CD4-positive, alpha-beta T cell treated with Interleukin-17A for 4 hours (primary cell): ENCODE data around the gene FOXL1.

ENCODE experiments used
- DNase-seq: peaks from one replicate; pipeline ENCODE4 v3.0.0-alpha.2; 2020; ENCODE audit warnings: mixed read lengths

FOXL1 gene

DNA sequence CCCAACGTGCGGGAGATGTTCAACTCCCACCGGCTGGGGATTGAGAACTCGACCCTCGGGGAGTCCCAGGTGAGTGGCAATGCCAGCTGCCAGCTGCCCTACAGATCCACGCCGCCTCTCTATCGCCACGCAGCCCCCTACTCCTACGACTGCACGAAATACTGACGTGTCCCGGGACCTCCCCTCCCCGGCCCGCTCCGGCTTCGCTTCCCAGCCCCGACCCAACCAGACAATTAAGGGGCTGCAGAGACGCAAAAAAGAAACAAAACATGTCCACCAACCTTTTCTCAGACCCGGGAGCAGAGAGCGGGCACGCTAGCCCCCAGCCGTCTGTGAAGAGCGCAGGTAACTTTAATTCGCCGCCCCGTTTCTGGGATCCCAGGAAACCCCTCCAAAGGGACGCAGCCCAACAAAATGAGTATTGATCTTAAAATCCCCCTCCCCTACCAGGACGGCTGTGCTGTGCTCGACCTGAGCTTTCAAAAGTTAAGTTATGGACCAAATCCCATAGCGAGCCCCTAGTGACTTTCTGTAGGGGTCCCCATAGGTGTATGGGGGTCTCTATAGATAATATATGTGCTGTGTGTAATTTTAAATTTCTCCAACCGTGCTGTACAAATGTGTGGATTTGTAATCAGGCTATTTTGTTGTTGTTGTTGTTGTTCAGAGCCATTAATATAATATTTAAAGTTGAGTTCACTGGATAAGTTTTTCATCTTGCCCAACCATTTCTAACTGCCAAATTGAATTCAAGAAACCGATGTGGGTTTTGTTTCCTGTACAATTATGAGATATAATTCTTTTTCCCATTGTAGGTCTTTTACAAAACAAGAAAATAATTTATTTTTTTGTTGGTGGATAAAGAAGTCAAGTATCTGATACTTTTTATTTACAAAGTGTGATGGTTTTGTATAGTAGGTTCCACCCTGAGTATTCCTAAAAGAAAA is 9.4 kb upstream of the FOXL1 start:
- DNase-seq: no peak

DNA sequence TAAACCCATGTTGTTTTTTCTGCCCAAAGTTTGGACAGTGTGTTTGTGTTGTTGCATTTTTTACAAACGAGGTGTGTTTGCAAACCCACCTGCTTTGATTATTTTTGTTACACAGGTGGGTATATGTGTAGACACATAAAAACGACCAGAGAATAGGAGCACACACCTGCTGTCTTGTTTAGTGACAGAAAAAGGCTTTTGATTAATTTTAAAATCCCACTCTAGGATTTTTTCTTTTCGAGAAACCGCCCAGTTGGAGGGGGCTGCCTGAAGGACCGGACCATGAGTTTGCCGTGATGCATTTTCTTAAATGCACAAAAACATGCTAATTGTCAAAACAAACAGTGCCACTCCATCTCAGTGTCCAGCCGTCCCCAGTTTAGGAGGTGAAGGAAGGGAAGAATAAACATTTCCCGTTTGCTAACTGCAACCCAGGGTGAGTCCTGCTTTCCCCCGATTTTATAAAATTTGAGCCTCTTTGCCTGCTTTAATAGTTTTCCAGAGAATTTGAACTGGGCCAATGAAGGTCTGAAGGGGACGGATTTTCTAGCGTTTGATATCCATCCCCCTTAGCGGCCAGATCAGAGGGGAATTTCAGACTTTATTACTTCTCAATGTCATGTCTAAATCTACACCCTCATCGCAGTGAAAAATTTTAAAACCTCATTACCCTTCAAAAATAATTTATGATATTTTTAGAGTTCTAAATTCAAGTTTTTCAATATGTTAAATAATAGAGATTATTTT is 8.5 kb upstream of the FOXL1 start:
- DNase-seq: no peak

DNA sequence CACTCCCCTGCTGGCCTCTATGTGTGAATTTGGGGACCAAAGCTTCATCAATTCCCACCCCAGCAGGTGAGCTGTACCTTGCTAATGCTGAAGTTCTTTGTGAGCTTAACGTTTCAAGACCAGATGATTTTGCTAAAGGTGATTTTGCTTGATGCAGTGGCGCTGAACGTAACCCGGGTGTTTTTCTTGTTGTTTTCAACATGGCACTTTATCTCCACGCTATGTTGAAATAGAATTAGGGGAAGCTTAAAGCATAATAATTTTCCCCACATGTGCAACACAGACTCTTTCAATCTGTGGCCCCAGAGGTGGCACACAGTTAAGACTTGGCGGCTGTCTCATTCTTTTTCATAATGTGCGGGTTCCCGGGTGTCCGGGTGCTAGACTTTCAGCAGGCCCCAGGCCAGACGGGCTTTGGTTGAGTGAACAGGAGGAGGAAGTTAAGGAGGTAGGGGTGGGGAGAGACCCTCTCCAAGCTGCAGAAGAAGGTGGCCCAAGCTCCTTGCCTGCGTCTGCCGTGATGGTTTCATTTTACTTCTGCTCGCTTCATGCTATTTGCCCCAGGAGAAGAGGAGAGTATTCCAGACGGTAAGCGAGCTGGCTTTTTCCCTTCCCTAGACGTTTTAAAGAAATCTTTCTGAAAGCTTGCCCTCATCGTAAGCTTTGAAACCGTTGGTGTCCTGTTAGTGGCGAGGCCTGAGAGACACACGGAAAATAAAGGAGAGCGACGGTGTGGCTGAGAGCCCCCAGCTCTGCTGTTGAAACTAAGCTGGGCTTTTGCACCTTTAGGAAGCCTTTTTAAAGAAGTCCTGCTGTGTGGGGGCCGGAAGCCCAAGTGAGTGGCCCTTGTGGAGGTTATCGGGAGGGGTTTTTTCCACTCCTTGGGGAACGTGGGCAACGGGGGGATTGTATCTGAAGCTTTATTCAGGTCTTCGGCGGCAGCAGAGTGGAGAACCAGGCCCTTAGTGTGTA is 7.5 kb upstream of the FOXL1 start:
- no peak for DNase-seq

DNA sequence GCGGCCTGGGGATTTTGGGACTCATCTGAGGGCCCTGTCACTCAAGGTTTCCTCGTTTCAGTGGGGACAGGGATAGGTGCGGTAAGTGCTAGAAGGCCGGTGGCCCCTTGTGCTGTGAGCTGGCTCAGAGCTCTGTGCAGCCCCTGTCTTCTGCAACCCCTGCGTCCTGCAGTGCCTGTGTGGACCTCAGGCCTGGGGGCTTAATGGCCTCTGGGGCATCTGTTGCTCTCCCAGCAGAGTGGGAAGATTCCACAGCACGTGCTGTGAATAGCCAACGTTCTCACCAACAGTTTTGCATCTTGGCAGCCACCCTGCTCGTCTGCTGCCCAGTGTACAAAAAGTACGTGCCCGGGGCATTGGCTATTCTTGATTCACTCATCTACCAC is 6.8 kb upstream of the FOXL1 start:
- DNase-seq: no peak

DNA sequence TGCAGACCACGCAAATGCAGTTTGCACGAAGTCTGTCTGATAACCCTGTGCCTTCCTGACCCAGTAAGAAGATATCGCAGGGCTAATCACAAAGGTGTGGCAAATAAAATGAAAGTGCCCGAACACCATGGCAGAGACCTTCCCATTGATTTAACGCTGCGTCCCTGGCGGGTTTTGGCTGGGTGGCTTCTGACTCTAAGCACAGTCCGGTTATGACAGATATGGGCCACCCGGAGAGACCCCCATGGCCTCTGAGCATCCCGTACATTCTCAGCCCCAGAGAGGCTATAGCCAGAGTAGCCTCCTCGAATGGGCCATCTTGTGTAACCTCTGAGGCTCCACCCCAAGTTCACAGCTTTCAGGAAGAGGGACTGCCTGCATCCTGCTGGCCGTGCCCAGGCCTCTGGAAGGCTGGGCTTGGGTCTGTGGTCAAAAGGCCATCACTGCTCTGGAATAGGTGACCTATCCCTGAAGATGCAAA is 6.3 kb upstream of the FOXL1 start:
- no peak for DNase-seq

DNA sequence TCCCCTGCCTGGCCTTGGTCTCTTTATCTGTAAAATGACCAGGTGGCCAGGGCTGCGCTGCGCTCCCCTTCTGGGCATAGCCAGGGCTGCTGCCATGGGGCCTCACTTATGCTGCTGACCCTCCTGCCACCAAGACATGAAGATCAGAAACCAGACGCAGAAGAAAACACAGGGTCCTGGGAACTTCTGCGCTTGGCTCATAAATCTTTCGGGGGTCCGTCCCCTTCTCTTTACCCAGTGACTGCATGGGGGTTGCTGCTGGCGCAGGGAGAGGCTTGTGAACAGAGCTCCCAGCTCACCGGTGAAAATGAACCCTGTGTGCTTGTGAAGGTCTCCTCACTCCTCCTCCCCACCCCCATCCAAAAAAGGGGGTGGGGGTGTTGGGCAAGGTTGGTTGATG is 5.7 kb upstream of the FOXL1 start:
- no peak for DNase-seq

DNA sequence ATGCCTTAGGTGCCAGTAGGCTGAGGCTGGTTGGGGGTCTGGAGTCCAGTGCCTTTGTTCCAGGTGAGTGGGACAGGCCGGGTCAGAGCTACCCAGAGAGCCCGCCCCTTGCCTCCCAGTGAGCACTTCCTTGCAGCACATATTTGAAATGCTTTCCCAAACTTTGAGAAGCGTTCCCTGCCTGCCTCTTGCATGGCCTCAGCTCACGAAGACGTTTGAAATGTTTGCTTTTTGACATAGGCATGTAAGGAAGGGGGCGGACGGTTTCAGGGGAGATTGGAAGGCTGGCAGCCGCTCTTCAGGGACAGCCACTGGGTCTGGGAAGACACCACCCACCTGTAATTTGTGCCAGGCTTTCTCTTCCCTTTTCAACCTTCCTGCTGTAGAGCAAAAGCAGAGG is 5.1 kb upstream of the FOXL1 start:
- no peak for DNase-seq

DNA sequence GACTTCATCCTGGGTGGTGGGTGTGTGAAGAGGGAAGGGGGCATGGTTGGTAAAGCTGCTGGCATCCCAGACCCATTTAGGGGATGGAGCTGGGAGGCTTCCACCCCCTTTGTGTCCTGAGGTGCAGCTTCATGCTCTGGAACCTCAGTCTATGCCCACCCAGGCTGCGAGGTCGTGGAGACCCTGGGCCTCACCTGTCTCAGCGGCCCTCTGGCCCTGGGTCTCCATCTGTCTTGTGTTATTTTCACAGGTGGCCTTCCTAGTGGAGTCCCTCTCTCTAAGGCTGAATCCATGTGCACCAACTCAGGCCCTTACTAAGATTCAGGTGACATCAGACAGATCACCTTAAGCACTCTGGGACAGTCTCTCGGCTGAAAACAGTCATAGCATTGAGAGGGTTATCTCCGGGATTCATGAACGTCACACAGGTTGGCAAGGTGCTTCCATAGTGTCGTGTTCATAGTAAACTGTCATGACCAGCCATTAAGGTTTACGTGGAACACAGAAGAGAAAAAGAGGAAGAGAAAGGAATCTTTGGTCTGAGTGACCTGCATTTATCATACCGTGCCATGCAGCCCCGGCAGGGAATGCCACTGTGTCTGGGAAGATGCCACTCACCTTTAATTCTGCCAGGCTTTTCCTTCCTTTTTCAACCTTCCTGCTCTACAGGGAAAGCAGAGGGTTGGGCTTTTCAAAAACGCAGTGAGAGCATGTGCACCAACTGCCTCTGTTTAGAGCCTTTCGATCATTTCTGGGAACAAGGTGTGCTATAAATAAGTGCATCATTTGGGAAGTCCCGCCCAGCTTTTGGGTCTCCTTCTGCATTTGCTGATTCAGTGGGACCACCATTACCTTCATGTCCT is 4.5 kb upstream of the FOXL1 start:
- no peak for DNase-seq

DNA sequence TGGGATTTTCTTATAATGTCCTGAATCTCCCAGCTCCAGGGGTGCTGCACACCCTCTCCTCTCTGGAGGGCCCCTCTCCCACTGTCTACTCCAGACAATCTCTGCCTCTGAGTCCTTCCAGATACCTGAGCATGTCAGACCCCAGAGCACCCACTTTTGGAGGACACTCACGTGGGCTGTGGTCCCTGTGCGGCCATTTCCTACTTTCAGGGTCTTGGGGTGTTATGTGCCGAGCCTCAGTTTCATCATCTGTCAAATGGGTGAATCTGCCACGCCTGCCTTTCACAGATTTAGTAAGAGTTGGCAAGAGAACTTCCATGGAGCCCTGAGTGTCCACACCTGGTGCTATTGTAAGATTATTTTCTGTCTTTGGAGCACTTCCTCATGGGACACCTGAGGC is 3.7 kb upstream of the FOXL1 start:
- DNase-seq: no peak

DNA sequence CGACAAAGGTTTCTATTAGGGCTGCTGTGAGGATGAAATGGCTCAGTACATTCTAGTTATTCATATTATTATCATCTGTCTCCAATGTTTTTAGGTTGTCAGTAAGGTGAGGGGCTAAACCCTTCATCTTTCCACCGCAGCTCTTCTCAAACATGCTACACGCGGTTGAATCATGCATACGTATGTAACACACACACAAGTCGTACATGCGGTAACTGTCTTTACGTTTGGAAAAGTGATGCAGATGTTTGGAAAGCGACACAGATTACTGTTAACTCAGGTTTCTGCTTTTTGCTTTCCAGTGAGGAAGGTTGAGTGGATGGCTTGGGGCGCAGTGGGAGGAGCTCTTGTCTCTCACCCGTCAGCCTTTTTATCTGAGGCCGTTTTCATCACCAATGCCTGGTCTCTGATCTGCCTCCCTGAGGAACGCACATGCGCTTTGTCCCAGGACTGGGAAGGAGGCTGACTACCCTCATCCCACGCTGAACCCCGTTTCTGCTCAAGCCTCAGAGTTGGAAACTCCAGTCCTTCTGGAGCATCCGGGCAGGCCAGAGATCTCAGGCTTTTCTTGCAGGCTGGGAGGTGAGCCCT is 3.2 kb upstream of the FOXL1 start:
- no peak for DNase-seq

DNA sequence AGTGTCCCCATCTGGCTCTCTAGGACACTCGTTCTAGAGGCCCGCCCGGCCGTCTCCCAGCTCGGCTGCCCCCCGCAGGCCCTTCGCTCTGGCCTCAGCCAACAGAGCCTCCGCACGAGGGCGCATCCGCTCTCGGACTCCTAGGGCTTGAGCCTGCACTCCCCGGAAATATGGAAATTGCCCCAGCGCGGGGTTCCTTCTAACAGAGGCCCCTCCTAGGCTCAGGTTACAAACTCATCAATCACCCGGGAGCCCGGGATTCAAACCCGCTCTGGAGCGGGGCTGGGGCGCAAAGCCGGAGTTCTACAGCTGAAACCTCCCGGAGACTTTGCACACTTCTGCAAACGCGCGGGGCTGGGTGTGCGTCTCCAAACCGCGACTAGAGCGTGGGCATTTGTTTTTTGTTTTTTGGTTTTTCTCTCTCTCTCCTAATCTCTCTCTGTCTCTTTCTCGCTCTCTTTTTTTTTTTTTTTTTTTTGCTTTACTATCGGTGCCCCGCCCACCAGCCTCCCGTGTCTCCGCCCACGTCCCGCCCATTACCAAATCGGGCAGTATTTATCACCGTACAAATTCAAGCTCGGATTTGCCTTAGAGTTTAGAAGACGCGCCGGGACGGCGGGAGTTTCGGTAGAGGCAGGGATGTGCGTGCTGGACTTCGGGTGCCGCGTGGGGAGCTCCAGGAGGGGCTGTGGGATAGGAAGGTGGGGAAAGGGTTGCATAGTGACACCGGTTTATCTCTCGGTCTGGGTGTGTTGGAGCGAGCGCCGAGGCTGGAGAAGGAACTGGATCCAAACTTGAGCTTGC is 2.4 kb upstream of the FOXL1 start:
- DNase-seq: peak; percentile 59

DNA sequence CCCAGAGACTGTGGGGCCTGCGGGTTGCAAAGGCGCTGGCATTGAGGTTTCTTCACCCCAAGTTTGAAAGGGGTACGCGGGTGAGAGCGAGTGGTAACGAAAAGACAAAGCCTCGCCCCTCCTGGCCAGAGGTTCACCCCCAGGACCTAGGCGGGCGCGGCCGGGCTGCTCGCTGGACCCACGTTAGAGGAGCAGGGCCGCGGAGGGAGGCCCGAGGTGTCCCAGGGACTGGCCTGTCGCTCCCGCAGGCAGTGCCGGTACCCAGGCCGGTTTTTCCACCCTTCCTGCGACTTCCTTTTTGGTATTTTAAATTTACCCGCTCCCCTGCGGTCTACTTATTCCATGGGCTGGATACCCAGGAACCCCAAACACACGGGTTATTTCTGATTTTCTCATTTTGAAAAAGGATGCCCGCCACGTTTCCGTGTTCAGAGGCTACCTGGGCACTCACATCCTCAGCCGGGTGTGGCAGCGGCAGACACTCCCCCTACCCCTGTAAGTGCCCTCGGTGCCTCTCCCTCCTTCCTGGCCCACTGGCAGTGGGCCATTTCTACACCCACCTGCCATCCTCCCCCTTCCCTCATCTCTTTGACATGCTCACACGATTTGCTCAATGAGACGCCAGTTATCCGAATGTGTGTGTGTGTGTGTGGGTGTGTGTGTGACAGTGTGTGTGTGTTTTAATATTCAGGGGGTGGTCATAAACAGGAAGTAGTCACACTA is 1.6 kb upstream of the FOXL1 start:
- no peak for DNase-seq

DNA sequence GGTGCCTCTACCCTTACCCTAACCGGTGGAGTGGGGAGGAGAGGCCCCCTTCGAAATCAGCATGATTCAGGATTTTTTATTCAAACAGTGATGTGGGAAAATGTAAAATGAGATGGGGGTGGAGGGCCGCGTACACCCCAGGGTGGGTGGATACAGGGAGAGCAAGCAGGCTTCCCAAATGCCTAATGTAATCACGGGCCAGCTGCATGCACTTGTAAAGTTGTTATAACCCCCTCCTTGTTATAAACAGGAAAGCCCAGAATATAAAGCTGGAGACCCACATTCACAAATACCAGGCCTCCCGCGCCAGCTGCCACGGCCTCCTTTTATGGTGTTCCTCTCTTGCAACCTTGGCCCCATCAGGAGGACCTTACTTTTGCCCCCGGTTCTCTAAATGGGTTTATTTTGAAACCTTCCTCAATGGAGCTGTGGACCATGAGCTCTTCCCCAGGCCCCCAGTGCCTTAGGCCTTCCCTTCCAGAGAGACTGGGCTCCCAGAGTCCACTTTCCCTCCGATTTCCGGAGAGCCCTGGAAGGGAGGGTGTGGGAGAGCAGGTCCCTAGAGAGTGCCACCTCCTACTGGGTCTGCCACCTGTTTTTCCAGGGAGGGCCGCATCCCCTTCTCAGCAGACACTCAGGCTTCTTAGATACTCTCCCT is 906 bp upstream of the FOXL1 start:
- no peak for DNase-seq

DNA sequence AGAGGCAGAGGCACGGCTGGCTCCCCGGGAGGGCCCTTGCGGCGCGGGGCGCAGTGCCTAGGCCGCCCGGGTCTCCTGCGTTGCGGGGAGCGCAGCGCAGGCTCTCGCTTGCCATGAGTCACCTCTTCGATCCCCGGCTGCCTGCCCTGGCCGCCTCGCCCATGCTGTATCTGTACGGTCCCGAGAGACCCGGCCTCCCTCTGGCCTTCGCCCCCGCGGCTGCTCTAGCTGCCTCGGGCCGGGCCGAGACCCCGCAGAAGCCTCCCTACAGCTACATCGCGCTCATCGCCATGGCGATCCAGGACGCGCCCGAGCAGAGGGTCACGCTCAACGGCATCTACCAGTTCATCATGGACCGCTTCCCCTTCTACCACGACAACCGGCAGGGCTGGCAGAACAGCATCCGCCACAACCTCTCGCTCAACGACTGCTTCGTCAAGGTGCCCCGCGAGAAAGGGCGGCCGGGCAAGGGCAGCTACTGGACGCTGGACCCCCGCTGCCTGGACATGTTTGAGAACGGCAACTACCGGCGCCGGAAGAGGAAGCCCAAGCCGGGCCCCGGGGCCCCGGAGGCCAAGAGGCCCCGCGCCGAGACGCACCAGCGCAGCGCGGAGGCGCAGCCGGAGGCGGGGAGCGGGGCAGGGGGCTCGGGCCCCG is 390 bp downstream of the FOXL1 start:
- DNase-seq: no peak

DNA sequence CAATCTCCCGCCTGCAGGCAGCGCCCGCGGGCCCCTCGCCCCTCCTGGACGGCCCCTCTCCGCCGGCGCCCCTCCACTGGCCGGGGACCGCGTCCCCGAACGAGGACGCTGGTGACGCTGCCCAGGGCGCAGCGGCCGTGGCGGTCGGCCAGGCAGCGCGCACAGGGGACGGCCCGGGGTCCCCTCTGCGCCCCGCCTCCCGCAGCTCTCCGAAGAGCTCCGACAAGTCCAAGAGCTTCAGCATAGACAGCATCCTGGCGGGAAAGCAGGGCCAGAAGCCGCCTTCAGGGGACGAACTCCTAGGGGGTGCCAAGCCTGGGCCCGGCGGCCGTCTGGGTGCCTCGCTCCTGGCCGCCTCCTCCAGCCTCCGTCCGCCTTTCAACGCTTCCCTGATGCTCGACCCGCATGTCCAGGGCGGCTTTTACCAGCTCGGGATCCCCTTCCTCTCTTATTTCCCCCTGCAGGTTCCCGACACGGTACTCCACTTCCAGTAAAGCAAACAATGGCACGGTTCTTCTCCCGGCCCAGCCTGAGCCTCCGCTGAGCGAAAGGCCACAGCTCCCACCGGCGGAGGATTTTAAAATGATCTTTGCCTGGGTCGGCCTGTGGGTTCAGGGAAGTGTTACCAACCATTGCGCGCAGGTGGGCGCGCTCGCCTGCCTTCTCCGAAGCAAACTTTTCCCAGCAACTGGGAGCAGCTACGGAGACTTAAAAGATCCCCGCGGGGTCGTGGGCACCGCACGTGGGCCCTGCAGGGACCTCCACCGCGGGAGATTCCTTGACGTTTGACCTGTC is 1.1 kb downstream of the FOXL1 start:
- no peak for DNase-seq

DNA sequence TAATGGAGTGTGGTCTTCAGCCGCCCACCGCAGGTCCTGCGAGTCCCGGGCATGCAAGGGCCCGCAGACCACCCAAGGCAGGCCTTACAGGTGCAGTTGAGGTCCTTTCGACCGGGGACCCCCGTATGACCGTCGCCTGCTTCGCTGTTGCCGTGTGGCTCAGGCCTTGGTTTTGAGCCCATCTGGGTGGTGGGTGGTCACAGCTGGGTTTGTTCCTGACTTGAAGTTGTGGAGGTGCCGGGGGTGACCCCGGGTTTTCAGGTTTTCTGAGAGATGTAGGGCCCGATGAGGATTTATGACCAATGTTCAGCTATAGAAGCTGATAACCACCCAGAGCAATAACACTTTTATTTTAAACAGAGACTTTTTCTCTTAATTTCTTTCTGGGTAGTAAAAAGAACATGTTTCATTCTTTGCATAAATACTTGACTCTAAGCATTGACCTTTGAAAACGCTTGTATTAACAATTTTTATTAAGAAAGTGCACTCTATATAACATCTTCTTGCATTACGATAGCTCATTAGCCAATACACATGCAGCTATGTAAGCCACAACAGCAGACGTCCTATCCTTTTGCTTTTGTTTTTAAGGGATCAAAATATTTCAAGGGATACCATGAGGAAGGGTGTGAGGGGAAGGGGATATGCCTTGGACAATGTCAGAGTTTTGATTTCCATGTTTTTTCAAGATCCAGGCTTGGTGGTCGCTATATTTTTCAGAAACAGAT is 1.9 kb downstream of the FOXL1 start:
- DNase-seq: no peak

DNA sequence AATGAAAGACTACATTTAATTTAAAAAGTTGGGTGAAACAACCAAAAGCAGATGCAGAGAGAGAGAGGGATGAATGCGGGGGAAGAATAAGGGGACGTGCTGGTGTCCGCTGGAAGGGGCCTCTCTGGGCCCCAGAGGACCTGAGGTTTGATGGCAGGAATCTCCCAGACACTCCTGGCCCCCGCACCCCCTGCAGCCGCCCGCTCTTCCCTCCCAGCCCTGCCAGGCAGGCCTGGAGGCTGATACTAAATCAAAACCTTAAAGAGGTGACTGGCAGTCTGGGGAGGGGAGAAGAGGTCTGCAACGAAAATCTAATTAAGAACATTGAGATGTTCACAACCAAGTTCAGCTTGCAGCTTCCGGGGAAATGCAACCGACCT is 2.4 kb downstream of the FOXL1 start:
- no peak for DNase-seq
